ENCODE measurements around the gene NRXN3.

DNA sequence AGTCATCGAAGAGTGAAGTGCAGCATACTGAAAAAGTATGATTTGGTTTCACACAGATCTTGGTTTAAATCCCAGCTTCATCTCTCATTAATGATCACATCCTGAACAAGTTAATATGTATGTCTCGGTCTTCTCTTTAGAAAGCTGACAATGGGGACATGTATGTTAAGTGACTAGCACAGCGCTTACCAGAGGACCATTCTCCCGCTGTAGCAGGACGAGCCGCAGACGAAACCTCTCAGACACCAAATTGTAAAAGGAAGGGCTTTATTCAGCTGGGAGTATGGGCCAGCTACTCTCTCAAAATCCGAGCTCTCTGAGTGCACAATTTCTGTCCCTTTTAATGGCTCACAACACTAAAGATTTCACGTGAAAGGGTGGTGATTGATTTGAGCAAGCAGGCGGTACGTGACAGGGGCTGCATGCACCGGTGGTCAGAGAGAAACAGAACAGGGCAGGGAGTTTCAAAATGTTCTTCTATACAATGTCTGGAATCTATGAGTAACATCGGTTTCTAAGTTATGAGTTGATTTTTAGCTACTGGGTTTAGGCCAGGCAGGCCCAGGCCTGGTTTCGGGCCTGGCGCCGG is 1358.7 kb downstream of the NRXN3 start:
- TF ChIP-seq EZH2 (IDR thresholded peaks at IDR 0.05; ENCODE audit: low read depth, unreplicated experiment) (no peak), CTCF (conservative IDR thresholded peaks at IDR 0.05; ENCODE audit: low read depth in 2 of 2) (no peak), JUNB (IDR thresholded peaks at IDR 0.05; ENCODE audit: unreplicated experiment) (no peak), POLR2AphosphoS5 (IDR thresholded peaks at IDR 0.05; ENCODE audit: low read depth) (no peak), EZH2phosphoT487 (IDR thresholded peaks at IDR 0.05; ENCODE audit: unreplicated experiment) (no peak), CREB1 (CRISPR knock-in tag; IDR thresholded peaks at IDR 0.05; ENCODE audit: low read depth) (no peak), NANOG (IDR thresholded peaks at IDR 0.05; ENCODE audit: borderline replicate concordance) (no peak), REST (IDR thresholded peaks at IDR 0.05; ENCODE audit: unreplicated experiment) (no peak)
- TF ChIP-seq, protein P1, sequence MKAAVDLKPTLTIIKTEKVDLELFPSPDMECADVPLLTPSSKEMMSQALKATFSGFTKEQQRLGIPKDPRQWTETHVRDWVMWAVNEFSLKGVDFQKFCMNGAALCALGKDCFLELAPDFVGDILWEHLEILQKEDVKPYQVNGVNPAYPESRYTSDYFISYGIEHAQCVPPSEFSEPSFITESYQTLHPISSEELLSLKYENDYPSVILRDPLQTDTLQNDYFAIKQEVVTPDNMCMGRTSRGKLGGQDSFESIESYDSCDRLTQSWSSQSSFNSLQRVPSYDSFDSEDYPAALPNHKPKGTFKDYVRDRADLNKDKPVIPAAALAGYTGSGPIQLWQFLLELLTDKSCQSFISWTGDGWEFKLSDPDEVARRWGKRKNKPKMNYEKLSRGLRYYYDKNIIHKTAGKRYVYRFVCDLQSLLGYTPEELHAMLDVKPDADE (IDR thresholded peaks at IDR 0.05), result no peak
- TF ChIP-seq, protein P2, sequence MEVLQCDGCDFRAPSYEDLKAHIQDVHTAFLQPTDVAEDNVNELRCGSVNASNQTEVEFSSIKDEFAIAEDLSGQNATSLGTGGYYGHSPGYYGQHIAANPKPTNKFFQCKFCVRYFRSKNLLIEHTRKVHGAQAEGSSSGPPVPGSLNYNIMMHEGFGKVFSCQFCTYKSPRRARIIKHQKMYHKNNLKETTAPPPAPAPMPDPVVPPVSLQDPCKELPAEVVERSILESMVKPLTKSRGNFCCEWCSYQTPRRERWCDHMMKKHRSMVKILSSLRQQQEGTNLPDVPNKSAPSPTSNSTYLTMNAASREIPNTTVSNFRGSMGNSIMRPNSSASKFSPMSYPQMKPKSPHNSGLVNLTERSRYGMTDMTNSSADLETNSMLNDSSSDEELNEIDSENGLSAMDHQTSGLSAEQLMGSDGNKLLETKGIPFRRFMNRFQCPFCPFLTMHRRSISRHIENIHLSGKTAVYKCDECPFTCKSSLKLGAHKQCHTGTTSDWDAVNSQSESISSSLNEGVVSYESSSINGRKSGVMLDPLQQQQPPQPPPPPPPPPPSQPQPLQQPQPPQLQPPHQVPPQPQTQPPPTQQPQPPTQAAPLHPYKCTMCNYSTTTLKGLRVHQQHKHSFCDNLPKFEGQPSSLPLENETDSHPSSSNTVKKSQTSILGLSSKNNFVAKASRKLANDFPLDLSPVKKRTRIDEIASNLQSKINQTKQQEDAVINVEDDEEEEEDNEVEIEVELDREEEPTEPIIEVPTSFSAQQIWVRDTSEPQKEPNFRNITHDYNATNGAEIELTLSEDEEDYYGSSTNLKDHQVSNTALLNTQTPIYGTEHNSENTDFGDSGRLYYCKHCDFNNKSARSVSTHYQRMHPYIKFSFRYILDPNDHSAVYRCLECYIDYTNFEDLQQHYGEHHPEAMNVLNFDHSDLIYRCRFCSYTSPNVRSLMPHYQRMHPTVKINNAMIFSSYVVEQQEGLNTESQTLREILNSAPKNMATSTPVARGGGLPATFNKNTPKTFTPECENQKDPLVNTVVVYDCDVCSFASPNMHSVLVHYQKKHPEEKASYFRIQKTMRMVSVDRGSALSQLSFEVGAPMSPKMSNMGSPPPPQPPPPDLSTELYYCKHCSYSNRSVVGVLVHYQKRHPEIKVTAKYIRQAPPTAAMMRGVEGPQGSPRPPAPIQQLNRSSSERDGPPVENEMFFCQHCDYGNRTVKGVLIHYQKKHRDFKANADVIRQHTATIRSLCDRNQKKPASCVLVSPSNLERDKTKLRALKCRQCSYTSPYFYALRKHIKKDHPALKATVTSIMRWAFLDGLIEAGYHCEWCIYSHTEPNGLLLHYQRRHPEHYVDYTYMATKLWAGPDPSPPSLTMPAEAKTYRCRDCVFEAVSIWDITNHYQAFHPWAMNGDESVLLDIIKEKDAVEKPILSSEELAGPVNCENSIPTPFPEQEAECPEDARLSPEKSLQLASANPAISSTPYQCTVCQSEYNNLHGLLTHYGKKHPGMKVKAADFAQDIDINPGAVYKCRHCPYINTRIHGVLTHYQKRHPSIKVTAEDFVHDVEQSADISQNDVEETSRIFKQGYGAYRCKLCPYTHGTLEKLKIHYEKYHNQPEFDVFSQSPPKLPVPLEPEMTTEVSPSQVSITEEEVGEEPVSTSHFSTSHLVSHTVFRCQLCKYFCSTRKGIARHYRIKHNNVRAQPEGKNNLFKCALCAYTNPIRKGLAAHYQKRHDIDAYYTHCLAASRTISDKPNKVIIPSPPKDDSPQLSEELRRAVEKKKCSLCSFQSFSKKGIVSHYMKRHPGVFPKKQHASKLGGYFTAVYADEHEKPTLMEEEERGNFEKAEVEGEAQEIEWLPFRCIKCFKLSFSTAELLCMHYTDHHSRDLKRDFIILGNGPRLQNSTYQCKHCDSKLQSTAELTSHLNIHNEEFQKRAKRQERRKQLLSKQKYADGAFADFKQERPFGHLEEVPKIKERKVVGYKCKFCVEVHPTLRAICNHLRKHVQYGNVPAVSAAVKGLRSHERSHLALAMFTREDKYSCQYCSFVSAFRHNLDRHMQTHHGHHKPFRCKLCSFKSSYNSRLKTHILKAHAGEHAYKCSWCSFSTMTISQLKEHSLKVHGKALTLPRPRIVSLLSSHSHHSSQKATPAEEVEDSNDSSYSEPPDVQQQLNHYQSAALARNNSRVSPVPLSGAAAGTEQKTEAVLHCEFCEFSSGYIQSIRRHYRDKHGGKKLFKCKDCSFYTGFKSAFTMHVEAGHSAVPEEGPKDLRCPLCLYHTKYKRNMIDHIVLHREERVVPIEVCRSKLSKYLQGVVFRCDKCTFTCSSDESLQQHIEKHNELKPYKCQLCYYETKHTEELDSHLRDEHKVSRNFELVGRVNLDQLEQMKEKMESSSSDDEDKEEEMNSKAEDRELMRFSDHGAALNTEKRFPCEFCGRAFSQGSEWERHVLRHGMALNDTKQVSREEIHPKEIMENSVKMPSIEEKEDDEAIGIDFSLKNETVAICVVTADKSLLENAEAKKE (CRISPR knock-in tag; IDR thresholded peaks at IDR 0.05), result no peak

All from GM23338 (cell line).